Stimulated activated naive CD4-positive, alpha-beta T cell treated with Interleukin-2 at 50 U/mL for 16 hours (primary cell): Measurements from ENCODE around the gene CDK6.

Experiments used
- DNase-seq: peaks from one replicate; lab custom pipeline; 2025; lab: John Stamatoyannopoulos, UW

Gene CDK6

GRCh38 chr7:92586841-92587240, 249.5 kb downstream of the CDK6 start:
- no peak for DNase-seq

- DNase-seq = no peak
Observed at GRCh38 chr7:92586403-92586802, 250.0 kb downstream of the CDK6 start.

GRCh38 chr7:92584953-92585352, 251.4 kb downstream of the CDK6 start:
- no peak for DNase-seq

- no peak for DNase-seq
Observed at GRCh38 chr7:92582948-92583347, 253.4 kb downstream of the CDK6 start.

- DNase-seq = no peak
Observed at GRCh38 chr7:92576296-92576695, 260.1 kb downstream of the CDK6 start.

GRCh38 chr7:92569137-92569536, 267.2 kb downstream of the CDK6 start:
- no peak for DNase-seq

GRCh38 chr7:92567460-92567859, 268.9 kb downstream of the CDK6 start:
- no peak for DNase-seq

GRCh38 chr7:92563345-92563744, 273.0 kb downstream of the CDK6 start:
- DNase-seq = no peak

GRCh38 chr7:92560602-92561001, 275.8 kb downstream of the CDK6 start:
- no peak for DNase-seq

- no peak for DNase-seq
Observed at GRCh38 chr7:92557808-92558362, 278.5 kb downstream of the CDK6 start.

- DNase-seq = no peak
Observed at GRCh38 chr7:92557249-92557648, 279.1 kb downstream of the CDK6 start.
